Effector CD4-positive, alpha-beta T cell (primary cell): ENCODE measurements around the gene BRD4.

ENCODE experiments used
- DNase-seq: peaks from one replicate; pipeline ENCODE4 v3.0.0-alpha.2; 2020

BRD4 gene

DNA sequence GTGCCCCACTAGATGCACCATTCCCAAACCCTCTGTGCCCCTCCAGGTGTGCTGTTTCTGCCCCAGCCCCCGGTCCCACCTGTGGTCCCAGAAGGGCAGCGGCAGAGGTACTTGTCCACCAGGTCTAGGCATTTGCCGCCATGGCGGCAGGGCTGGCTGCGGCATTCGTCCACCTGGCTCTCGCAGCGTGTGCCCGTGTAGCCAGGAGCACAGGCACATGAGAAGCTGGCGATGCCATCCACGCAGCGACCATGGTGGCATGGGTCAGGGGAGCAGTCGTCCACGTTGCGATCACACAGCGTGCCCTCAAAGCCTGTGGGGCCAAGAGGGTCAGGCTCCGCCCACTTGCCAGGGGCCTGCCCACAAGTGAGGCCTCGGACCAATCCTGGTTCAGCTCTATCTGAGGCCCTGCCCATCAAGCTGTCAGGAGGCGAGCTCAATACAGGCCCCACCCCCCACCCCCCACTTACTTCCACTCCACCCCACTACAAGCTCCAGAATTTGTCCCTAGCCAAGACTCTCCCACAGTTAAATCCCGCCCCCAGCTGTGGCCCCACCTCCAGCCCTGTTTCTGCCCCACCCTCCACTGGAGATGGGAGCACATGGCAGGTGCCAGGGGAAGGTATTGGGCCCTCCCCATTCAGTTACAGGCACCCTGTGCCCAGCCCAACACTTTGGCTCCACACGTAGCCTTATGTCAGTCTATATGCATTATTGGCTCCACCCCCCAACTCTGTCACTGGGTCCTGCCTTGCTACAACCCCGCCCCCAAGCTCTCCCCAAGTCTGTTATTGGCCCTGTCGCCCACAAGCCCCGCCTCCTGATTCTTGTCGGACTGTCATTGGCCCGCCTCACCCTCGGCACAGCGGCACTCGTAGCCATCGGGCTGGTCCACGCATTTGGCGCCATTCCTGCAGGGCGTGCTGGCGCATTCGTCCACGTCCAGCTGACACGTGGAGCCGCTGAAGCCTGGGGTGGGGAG, 145.0 kb downstream of the BRD4 start:
- no peak for DNase-seq
